IMR-90 (cell line): ENCODE data around the gene GPAM. TPM values are rescaled to one million over a fixed set of nuclear protein-coding genes. Genes with fewer than 3 reads are reported as not detected.

Source experiments
- ATAC-seq: fragments of 200-7000 bp; cut with Tn5 transposase; 2 replicates; pipeline ENCODE4 v1.9.1; 2020; ENCODE audit warnings: low read depth, mild to moderate bottlenecking, moderate library complexity
- BruUV-seq: library from RNA; stranded (reverse); fragments of 400-500 nt; replicated peaks from 2 replicates; lab custom pipeline; 2021; lab: Mats Ljungman, UMichigan
- CTCF ChIA-PET: fragments of 300-600 bp; formaldehyde crosslinking; extraction: SDS; loops from one replicate; lab custom pipeline; 2021; ENCODE audit warnings: antibody characterized with exemption; lab: Yijun Ruan, JAX
- POLR2A ChIA-PET: fragments of 300-600 bp; sonication (Branson Sonifier 250); formaldehyde crosslinking; loops from one replicate; lab custom pipeline; 2022; ENCODE audit warnings: antibody characterized with exemption; ENCODE audit not compliant: unreplicated experiment; lab: Charles Lee
- DNase-seq: peaks from one replicate; pipeline ENCODE4 v3.0.0; 2013
- H2AFZ ChIP-seq: replicated peaks from 2 replicates; pipeline ENCODE3; 2013; ENCODE audit warnings: low read length, mild to moderate bottlenecking; ENCODE audit not compliant: poor library complexity
- H2AK5ac ChIP-seq: 2 replicates; pipeline ENCODE4 v1.6.1; 2013; ENCODE audit warnings: low read depth, low read length, inconsistent platforms
- H2AK9ac ChIP-seq: replicated peaks from 2 replicates; pipeline ENCODE3; 2013; ENCODE audit warnings: mild to moderate bottlenecking, low read depth, low read length, moderate library complexity; ENCODE audit not compliant: poor library complexity
- H2BK120ac ChIP-seq: 2 replicates; pipeline ENCODE4 v1.6.1; 2013; ENCODE audit warnings: low read depth, low read length, inconsistent platforms
- H2BK15ac ChIP-seq: 3 replicates; pipeline ENCODE4 v1.6.1; 2013; ENCODE audit warnings: low read depth, low read length, inconsistent platforms
- H2BK20ac ChIP-seq: 2 replicates; pipeline ENCODE4 v1.6.1; 2013; ENCODE audit warnings: low read depth, mild to moderate bottlenecking, inconsistent platforms, low read length, moderate library complexity
- H2BK5ac ChIP-seq: 2 replicates; pipeline ENCODE4 v1.6.1; 2013; ENCODE audit warnings: mild to moderate bottlenecking, low read depth, low read length, inconsistent platforms; ENCODE audit not compliant: poor library complexity, severe bottlenecking
- H3K14ac ChIP-seq: replicated peaks from 2 replicates; pipeline ENCODE4 v1.6.1; 2013; ENCODE audit warnings: low read depth, low read length, inconsistent platforms
- H3K18ac ChIP-seq: 2 replicates; pipeline ENCODE4 v1.6.1; 2013; ENCODE audit warnings: low read depth, low read length, control low read depth
- H3K23ac ChIP-seq: 2 replicates; pipeline ENCODE4 v1.6.1; 2013; ENCODE audit warnings: low read depth, low read length, inconsistent platforms
- H3K27ac ChIP-seq: 2 replicates; pipeline ENCODE4 v1.5.1; 2013; ENCODE audit warnings: mild to moderate bottlenecking, control low read depth, low read length; ENCODE audit not compliant: insufficient read depth
- H3K27me3 ChIP-seq: 2 replicates; pipeline ENCODE4 v1.6.1; 2013; ENCODE audit warnings: low read length; ENCODE audit not compliant: control insufficient read depth, insufficient read depth
- H3K36me3 ChIP-seq: 2 replicates; pipeline ENCODE4 v1.6.1; 2013; ENCODE audit warnings: low read length, mixed read lengths; ENCODE audit not compliant: control insufficient read depth, insufficient read depth
- H3K4ac ChIP-seq: 2 replicates; pipeline ENCODE4 v1.6.1; 2013; ENCODE audit warnings: low read depth, low read length, inconsistent platforms
- H3K4me1 ChIP-seq: 2 replicates; pipeline ENCODE4 v1.6.1; 2013; ENCODE audit warnings: low read length, mixed read lengths; ENCODE audit not compliant: control insufficient read depth, insufficient read depth
- H3K4me2 ChIP-seq: 2 replicates; pipeline ENCODE4 v1.6.1; 2013; ENCODE audit warnings: low read depth, mild to moderate bottlenecking, control low read depth, low read length, moderate library complexity
- H3K4me3 ChIP-seq: 2 replicates; pipeline ENCODE4 v1.5.1; 2013; ENCODE audit warnings: low read depth, mild to moderate bottlenecking, control low read depth, low read length, moderate library complexity; ENCODE audit not compliant: insufficient read depth
- H3K56ac ChIP-seq: 2 replicates; pipeline ENCODE4 v1.6.1; 2013; ENCODE audit warnings: low read length, inconsistent platforms; ENCODE audit not compliant: insufficient read depth; ENCODE audit errors: extremely low read depth
- H3K79me1 ChIP-seq, 2 experiments: 2 replicates each; pipeline ENCODE4 v1.6.1; 2013; ENCODE audit warnings: low read length in 2 of 2, inconsistent platforms in 1 of 2, low read depth in 1 of 2
- H3K9ac ChIP-seq: 2 replicates; pipeline ENCODE4 v1.6.1; 2013; ENCODE audit warnings: low read depth, low read length, control low read depth
- H3K9me1 ChIP-seq: 2 replicates; pipeline ENCODE4 v1.6.1; 2013; ENCODE audit warnings: low read length, inconsistent platforms; ENCODE audit not compliant: insufficient read depth
- H3K9me3 ChIP-seq: 2 replicates; pipeline ENCODE4 v1.6.1; 2013; ENCODE audit warnings: low read length; ENCODE audit not compliant: control insufficient read depth, insufficient read depth
- H4K20me1 ChIP-seq: 2 replicates; pipeline ENCODE4 v1.6.1; 2013; ENCODE audit warnings: low read length, inconsistent platforms; ENCODE audit not compliant: insufficient read depth
- H4K5ac ChIP-seq: 2 replicates; pipeline ENCODE4 v1.6.1; 2013; ENCODE audit warnings: mild to moderate bottlenecking, low read depth, low read length, control low read depth
- H4K8ac ChIP-seq, 2 experiments: 2 replicates each; pipeline ENCODE4 v1.6.1; 2013; ENCODE audit warnings: low read depth in 2 of 2, low read length in 2 of 2, control low read depth in 1 of 2, inconsistent platforms in 1 of 2
- H4K91ac ChIP-seq: 2 replicates; pipeline ENCODE4 v1.6.1; 2013; ENCODE audit warnings: low read depth, low read length, inconsistent platforms; ENCODE audit not compliant: insufficient read depth
- BHLHE40 ChIP-seq: fragments of 150-350 bp; IDR thresholded peaks from 2 replicates; pipeline ENCODE4 v1.6.1; 2016; ENCODE audit warnings: mild to moderate bottlenecking, low read depth, low read length
- CEBPB ChIP-seq: IDR thresholded peaks from 2 replicates; pipeline ENCODE4 v1.6.1; 2012; ENCODE audit warnings: low read depth, low read length, improper control_type of control experiment
- CHD1 ChIP-seq: IDR thresholded peaks from 2 replicates; pipeline ENCODE4 v1.6.1; 2012; ENCODE audit warnings: low read depth, low read length, improper control_type of control experiment
- CTCF ChIP-seq: conservative IDR thresholded peaks from 2 replicates; pipeline ENCODE4 v1.5.1; 2012; ENCODE audit warnings: mild to moderate bottlenecking, low read depth, low read length, improper control_type of control experiment
- ELK1 ChIP-seq: fragments of 150-350 bp; IDR thresholded peaks from 2 replicates; pipeline ENCODE4 v1.6.1; 2016; ENCODE audit warnings: low read depth, mild to moderate bottlenecking, low read length, moderate library complexity, borderline replicate concordance
- FOS ChIP-seq: fragments of 150-350 bp; IDR thresholded peaks from 2 replicates; pipeline ENCODE4 v1.6.1; 2016; ENCODE audit warnings: low read depth, low read length
- MAFK ChIP-seq: IDR thresholded peaks from 2 replicates; pipeline ENCODE4 v1.6.1; 2012; ENCODE audit warnings: low read depth, low read length, improper control_type of control experiment
- MAZ ChIP-seq: IDR thresholded peaks from 2 replicates; pipeline ENCODE4 v1.6.1; 2012; ENCODE audit warnings: low read depth, mild to moderate bottlenecking, low read length, improper control_type of control experiment, moderate library complexity, borderline replicate concordance
- MXI1 ChIP-seq: IDR thresholded peaks from 2 replicates; pipeline ENCODE4 v1.6.1; 2012; ENCODE audit warnings: low read depth, mild to moderate bottlenecking, low read length, moderate library complexity, borderline replicate concordance
- NFE2L2 ChIP-seq: fragments of 150-350 bp; IDR thresholded peaks from 2 replicates; pipeline ENCODE4 v1.6.1; 2016; ENCODE audit warnings: low read depth, mild to moderate bottlenecking, low read length
- POLR2A ChIP-seq: IDR thresholded peaks from 2 replicates; pipeline ENCODE4 v1.6.1; 2012; ENCODE audit warnings: mild to moderate bottlenecking, low read depth, low read length
- RAD21 ChIP-seq: IDR thresholded peaks from 2 replicates; pipeline ENCODE4 v1.6.1; 2012; ENCODE audit warnings: low read length, improper control_type of control experiment
- RCOR1 ChIP-seq: IDR thresholded peaks from 2 replicates; pipeline ENCODE4 v1.6.1; 2012; ENCODE audit warnings: mild to moderate bottlenecking, low read length, improper control_type of control experiment; ENCODE audit not compliant: insufficient replicate concordance
- RFX5 ChIP-seq: IDR thresholded peaks from 2 replicates; pipeline ENCODE4 v1.8.0; 2012; ENCODE audit warnings: low read depth, mild to moderate bottlenecking, low read length, moderate library complexity
- SMC3 ChIP-seq: fragments of 150-350 bp; IDR thresholded peaks from 2 replicates; pipeline ENCODE4 v1.6.1; 2016; ENCODE audit warnings: low read depth, mild to moderate bottlenecking, antibody characterized with exemption, low read length, moderate library complexity
- USF2 ChIP-seq: fragments of 150-350 bp; IDR thresholded peaks from 2 replicates; pipeline ENCODE4 v1.6.1; 2017; ENCODE audit warnings: mild to moderate bottlenecking, antibody characterized with exemption, low read length, low read depth
- WGBS, 2 experiments: methylation state at CpG; one replicate each; pipeline versions ENCODE4 v1.1.5 to v1.1.7; 2013; ENCODE audit warnings: missing lambda C conversion rate in 2 of 2; ENCODE audit not compliant: insufficient read length in 1 of 2; ENCODE audit errors: extremely low coverage in 2 of 2; 5-methylcytosine and 5-hydroxymethylcytosine counted together
- dilution Hi-C: fragments of 300-500 bp; cut with HindIII; formaldehyde crosslinking; loops from one replicate; pipeline ENCODE4 v1.14.3; 2018; ENCODE audit warnings: low sequenced_read_pairs; ENCODE audit not compliant: unreplicated experiment
- in situ Hi-C: fragments of 300-500 bp; cut with MboI; formaldehyde crosslinking; loops from 3 replicates; pipeline ENCODE4 v1.14.3; 2019; ENCODE audit warnings: low sequenced_read_pairs, inconsistent platforms, mixed read lengths
- intact Hi-C: fragments of 100-400 bp; cut with micrococcal nuclease; formaldehyde crosslinking; loops from 2 replicates; pipeline ENCODE4 v1.10.0; 2022
- polyA plus RNA-seq, 3 experiments: library from polyadenylated mRNA; depleted of rRNA; stranded (reverse); fragments of >200 nt; gene quantifications; 2 replicates each; pipeline ENCODE4 v1.2.3, GENCODE V29; 2012; ENCODE audit warnings: low replicate concordance in 1 of 3
- total RNA-seq: library from RNA; depleted of rRNA; stranded (reverse); fragments of >200 nt; gene quantifications from 2 replicates; pipeline ENCODE4 v1.2.3, GENCODE V29; 2012

Gene GPAM
- total and polyA plus RNA-seq, 2 of the 4 experiments (the other 2 are of a cell fraction): 3.5 to 11.5 TPM

- no peak overlapping the region for H2AFZ ChIP-seq
- no peak overlapping the region for H3K56ac ChIP-seq
- in situ Hi-C loops: no loop called here
These were observed 33.9 kb upstream of the GPAM start for GRCh38 chr10:112217386-112218035.

More at GRCh38 chr10:112217386-112218035, 33.9 kb upstream of the GPAM start:
- H2BK5ac ChIP-seq: no peak overlapping the region
- H3K4me1 ChIP-seq: no peaks in the 10 kb centered on the region; the same call in 1 of the 2 replicates
- H3K27me3 ChIP-seq: peaks cover 2% of the 10 kb centered on the region
- no peak overlapping the region for H2BK120ac ChIP-seq
- H2AK9ac ChIP-seq: no peak overlapping the region
- no peak overlapping the region for H4K5ac ChIP-seq
- H4K8ac ChIP-seq: no peak overlapping the region
- H3K79me1 ChIP-seq: no peaks in the 10 kb centered on the region
- CTCF ChIA-PET: no interaction called here
- H3K23ac ChIP-seq: no peak overlapping the region
- intact Hi-C loops (no loop called here), dilution Hi-C loops (no loop called here)
- no peaks in the 10 kb centered on the region for H3K9me1 ChIP-seq
- BruUV-seq: no TSS peak
- DNase-seq (peak; percentile 13), ATAC-seq (no peak)
- H3K4me3 ChIP-seq: no peak overlapping the region
- H3K4me2 ChIP-seq: no peak overlapping the region
- no peaks in the 10 kb centered on the region for H3K36me3 ChIP-seq
- POLR2A ChIA-PET: no interaction called here
- WGBS, 2 experiments: 0% methylated on average over 1 of the region's 4 CpGs; no CpG with 5 or more reads in 1 of the 2 experiments
- H4K20me1 ChIP-seq: no peaks in the 10 kb centered on the region
- H2BK20ac ChIP-seq: no peak overlapping the region
- no peak overlapping the region for H3K27ac ChIP-seq
- no peaks in the 10 kb centered on the region; the same call in 1 of the 2 replicates for H3K9me3 ChIP-seq
- H3K14ac ChIP-seq: no peak overlapping the region
- no peak overlapping the region for H3K9ac ChIP-seq
- H3K18ac ChIP-seq: no peak overlapping the region
- no peak overlapping the region for H4K91ac ChIP-seq
- no peak overlapping the region for H2BK15ac ChIP-seq
- H3K4ac ChIP-seq: no peak overlapping the region
- no peak overlapping the region for H2AK5ac ChIP-seq
- TF ChIP-seq NFE2L2 (no peak), RFX5 (no peak), RCOR1 (no peak), RAD21 (no peak), USF2 (no peak), CEBPB (no peak), SMC3 (no peak), CHD1 (no peak), MXI1 (no peak), ELK1 (no peak), FOS (no peak), MAZ (no peak), CTCF (no peak), POLR2A (no peak), BHLHE40 (no peak), MAFK (no peak)
